HEK293 (cell line): Measurements from ENCODE around the gene KCNJ6.
"Not testable (repeated sequence)": the region's sequence is repeated elsewhere in the genome, so short reads cannot be mapped to it uniquely, and the experiment has no call there.

Experiments used
- CTCF ChIP-seq: fragments of 450-650 bp; formaldehyde crosslinking; IDR thresholded peaks from 2 replicates; pipeline ENCODE4 v1.5.1; 2016; ENCODE audit warnings: missing biosample characterization, missing genetic modification characterization
- HOXA7 ChIP-seq: sonication (generic); formaldehyde crosslinking; IDR thresholded peaks from 2 replicates; pipeline ENCODE4 v1.8.1; 2022; ENCODE audit warnings: missing genetic modification reagents, borderline replicate concordance
- KLF9 ChIP-seq: fragments of 450-650 bp; formaldehyde crosslinking; IDR thresholded peaks from 2 replicates; pipeline ENCODE4 v1.5.1; 2016; ENCODE audit warnings: missing biosample characterization, missing genetic modification characterization, low read depth
- SALL2 ChIP-seq: fragments of 450-650 bp; formaldehyde crosslinking; IDR thresholded peaks from 2 replicates; pipeline ENCODE4 v1.5.0; 2017; ENCODE audit warnings: missing biosample characterization, mild to moderate bottlenecking, missing genetic modification characterization, borderline replicate concordance
- TCF7L2 ChIP-seq: IDR thresholded peaks from 2 replicates; pipeline ENCODE4 v1.6.1; 2011; ENCODE audit warnings: low read depth, mild to moderate bottlenecking, inconsistent platforms, low read length, moderate library complexity, borderline replicate concordance
- ZEB2 ChIP-seq: fragments of 450-650 bp; formaldehyde crosslinking; IDR thresholded peaks from 2 replicates; pipeline ENCODE4 v1.5.1; 2016; ENCODE audit warnings: missing biosample characterization, missing genetic modification characterization
- ZFP37 ChIP-seq: fragments of 450-650 bp; formaldehyde crosslinking; IDR thresholded peaks from 2 replicates; pipeline ENCODE4 v1.5.1; 2016; ENCODE audit warnings: missing biosample characterization, missing genetic modification characterization
- ZNF629 ChIP-seq: fragments of 450-650 bp; formaldehyde crosslinking; IDR thresholded peaks from 2 replicates; pipeline ENCODE4 v1.5.1; 2017; ENCODE audit warnings: missing biosample characterization, missing genetic modification characterization
- ZNF768 ChIP-seq: fragments of 450-650 bp; formaldehyde crosslinking; IDR thresholded peaks from 2 replicates; pipeline ENCODE4 v1.5.1; 2018; ENCODE audit warnings: missing biosample characterization, mild to moderate bottlenecking, missing genetic modification characterization
- ZSCAN18 ChIP-seq: fragments of 450-650 bp; formaldehyde crosslinking; IDR thresholded peaks from 2 replicates; pipeline ENCODE4 v1.5.1; 2016; ENCODE audit warnings: missing biosample characterization, missing genetic modification characterization

GRCh38 chr21:37591994-37592393, 324.3 kb downstream of the KCNJ6 start:
- not testable (repeated sequence) for TF ChIP-seq ZEB2 (tag by site-specific recombination); ZSCAN18; SALL2 (tag by site-specific recombination); CTCF (tag by site-specific recombination); HOXA7 (CRISPR knock-in tag); ZFP37 (tag by site-specific recombination); KLF9; ZNF768 (tag by site-specific recombination); ZNF629 (tag by site-specific recombination); TCF7L2
